PFSK-1 (cell line): Measurements from ENCODE around the gene SKI.

Experiments
- POLR2AphosphoS5 ChIP-seq: IDR thresholded peaks from 2 replicates; pipeline ENCODE4 v1.6.1; 2012; ENCODE audit warnings: low read depth, mild to moderate bottlenecking, control low read depth, low read length, moderate library complexity
- TF ChIP-seq, protein P1 (sequence below), 2 experiments: IDR thresholded peaks; 2 replicates each; pipeline versions ENCODE4 v1.6.1 to v1.8.0; 2011 to 2012; ENCODE audit warnings: low read depth in 2 of 2, low read length in 2 of 2, control low read depth in 1 of 2, inconsistent platforms in 1 of 2, mild to moderate bottlenecking in 1 of 2, moderate library complexity in 1 of 2; ENCODE audit not compliant: insufficient read depth in 1 of 2

- TF ChIP-seq POLR2AphosphoS5 = no peak
- TF ChIP-seq, protein P1, sequence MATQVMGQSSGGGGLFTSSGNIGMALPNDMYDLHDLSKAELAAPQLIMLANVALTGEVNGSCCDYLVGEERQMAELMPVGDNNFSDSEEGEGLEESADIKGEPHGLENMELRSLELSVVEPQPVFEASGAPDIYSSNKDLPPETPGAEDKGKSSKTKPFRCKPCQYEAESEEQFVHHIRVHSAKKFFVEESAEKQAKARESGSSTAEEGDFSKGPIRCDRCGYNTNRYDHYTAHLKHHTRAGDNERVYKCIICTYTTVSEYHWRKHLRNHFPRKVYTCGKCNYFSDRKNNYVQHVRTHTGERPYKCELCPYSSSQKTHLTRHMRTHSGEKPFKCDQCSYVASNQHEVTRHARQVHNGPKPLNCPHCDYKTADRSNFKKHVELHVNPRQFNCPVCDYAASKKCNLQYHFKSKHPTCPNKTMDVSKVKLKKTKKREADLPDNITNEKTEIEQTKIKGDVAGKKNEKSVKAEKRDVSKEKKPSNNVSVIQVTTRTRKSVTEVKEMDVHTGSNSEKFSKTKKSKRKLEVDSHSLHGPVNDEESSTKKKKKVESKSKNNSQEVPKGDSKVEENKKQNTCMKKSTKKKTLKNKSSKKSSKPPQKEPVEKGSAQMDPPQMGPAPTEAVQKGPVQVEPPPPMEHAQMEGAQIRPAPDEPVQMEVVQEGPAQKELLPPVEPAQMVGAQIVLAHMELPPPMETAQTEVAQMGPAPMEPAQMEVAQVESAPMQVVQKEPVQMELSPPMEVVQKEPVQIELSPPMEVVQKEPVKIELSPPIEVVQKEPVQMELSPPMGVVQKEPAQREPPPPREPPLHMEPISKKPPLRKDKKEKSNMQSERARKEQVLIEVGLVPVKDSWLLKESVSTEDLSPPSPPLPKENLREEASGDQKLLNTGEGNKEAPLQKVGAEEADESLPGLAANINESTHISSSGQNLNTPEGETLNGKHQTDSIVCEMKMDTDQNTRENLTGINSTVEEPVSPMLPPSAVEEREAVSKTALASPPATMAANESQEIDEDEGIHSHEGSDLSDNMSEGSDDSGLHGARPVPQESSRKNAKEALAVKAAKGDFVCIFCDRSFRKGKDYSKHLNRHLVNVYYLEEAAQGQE (IDR thresholded peaks at IDR 0.05; ENCODE audit: insufficient read depth in 1 of 2, low read depth in 2 of 2, low read length in 2 of 2) = no peak
Measured at GRCh38 chr1:2251786-2252185, 23.7 kb downstream of the SKI start.
